ENCODE results near the gene KASH5.

Gene KASH5

GRCh38 chr19:49420227-49420626 lies 32.2 kb downstream of the KASH5 start:
- Mint-ChIP-seq H3K9me3 (no peaks in the 10 kb centered on the region), H3K27ac (no peak overlapping the region), H3K27me3 (peaks cover 87% of the 10 kb centered on the region), H3K4me3 (no peak overlapping the region), H3K4me1 (peaks cover 51% of the 10 kb centered on the region), H3K36me3 (no peaks in the 10 kb centered on the region)
- ATAC-seq, result no peak

GRCh38 chr19:49421039-49421877 lies 33.2 kb downstream of the KASH5 start:
- peaks cover 98% of the 10 kb centered on the region for H3K27me3 Mint-ChIP-seq
- peak overlapping the region; percentile 16 for H3K4me3 Mint-ChIP-seq
- H3K36me3 Mint-ChIP-seq, result no peaks in the 10 kb centered on the region
- H3K27ac Mint-ChIP-seq, result no peak overlapping the region
- H3K9me3 Mint-ChIP-seq, result no peaks in the 10 kb centered on the region
- H3K4me1 Mint-ChIP-seq, result peaks cover 53% of the 10 kb centered on the region
- ATAC-seq, result no peak

- ATAC-seq, result no peak
- H3K36me3 Mint-ChIP-seq, result no peaks in the 10 kb centered on the region
- no peaks in the 10 kb centered on the region for H3K9me3 Mint-ChIP-seq
- peaks cover 59% of the 10 kb centered on the region for H3K4me1 Mint-ChIP-seq
- peak overlapping the region; percentile 16 for H3K4me3 Mint-ChIP-seq
- peaks cover 100% of the 10 kb centered on the region for H3K27me3 Mint-ChIP-seq
- no peak overlapping the region for H3K27ac Mint-ChIP-seq
These were observed 33.8 kb downstream of the KASH5 start for GRCh38 chr19:49421878-49422202.

- Mint-ChIP-seq H3K9me3 (no peaks in the 10 kb centered on the region), H3K36me3 (no peaks in the 10 kb centered on the region), H3K4me3 (peak overlapping the region; percentile 72), H3K27me3 (peaks cover 100% of the 10 kb centered on the region), H3K4me1 (peaks cover 62% of the 10 kb centered on the region), H3K27ac (no peak overlapping the region)
- ATAC-seq, result peak; percentile 22
These were observed 34.5 kb downstream of the KASH5 start for GRCh38 chr19:49422407-49423070.

- ATAC-seq, result peak; percentile 4
- Mint-ChIP-seq H3K4me1 (peaks cover 62% of the 10 kb centered on the region), H3K27ac (no peak within 1 kb of the TSS), H3K27me3 (peaks cover 100% of the 10 kb centered on the region), H3K36me3 (no peaks in the 10 kb centered on the region), H3K4me3 (peak within 1 kb of the TSS; percentile 72), H3K9me3 (no peaks in the 10 kb centered on the region)
These were observed 35.3 kb downstream of the KASH5 start, which contains the start of gene PTH2 for GRCh38 chr19:49423071-49423984. Gene PTH2, minus strand, starts transcription at chr19:49423441. Its CDS starts 102 bp downstream, at chr19:49423339.

- no peak for ATAC-seq
- Mint-ChIP-seq H3K9me3 (no peaks in the 10 kb centered on the region), H3K4me3 (no peak overlapping the region), H3K36me3 (no peaks in the 10 kb centered on the region), H3K27me3 (peaks cover 100% of the 10 kb centered on the region), H3K4me1 (peaks cover 66% of the 10 kb centered on the region), H3K27ac (no peak overlapping the region)
These were observed 35.9 kb downstream of the KASH5 start for GRCh38 chr19:49423985-49424303.

- Mint-ChIP-seq H3K27ac (peak within 1 kb of the TSS; percentile 53), H3K27me3 (peaks cover 100% of the 10 kb centered on the region), H3K4me1 (peaks cover 73% of the 10 kb centered on the region), H3K36me3 (no peaks in the 10 kb centered on the region), H3K9me3 (no peaks in the 10 kb centered on the region), H3K4me3 (no peak within 1 kb of the TSS)
- ATAC-seq, result no peak
These were observed 37.1 kb downstream of the KASH5 start, which contains the start of gene GFY for GRCh38 chr19:49425178-49425577. Gene GFY, plus strand, starts transcription at chr19:49425388. Its CDS starts 1,043 bp downstream, at chr19:49426431.

GRCh38 chr19:49425922-49426592 lies 38.0 kb downstream of the KASH5 start:
- no peak overlapping the region for H3K4me3 Mint-ChIP-seq
- H3K4me1 Mint-ChIP-seq, result peaks cover 79% of the 10 kb centered on the region
- no peak for ATAC-seq

GRCh38 chr19:49427339-49427738 lies 39.3 kb downstream of the KASH5 start:
- Mint-ChIP-seq H3K36me3 (no peaks in the 10 kb centered on the region), H3K27me3 (peaks cover 100% of the 10 kb centered on the region), H3K4me1 (peaks cover 73% of the 10 kb centered on the region), H3K4me3 (peak overlapping the region; percentile 14), H3K9me3 (no peaks in the 10 kb centered on the region), H3K27ac (peak overlapping the region; percentile 53)
- no peak for ATAC-seq

More at GRCh38 chr19:49425922-49426592, 38.0 kb downstream of the KASH5 start:
- H3K36me3 Mint-ChIP-seq, result no peaks in the 10 kb centered on the region
- H3K27me3 Mint-ChIP-seq, result peaks cover 100% of the 10 kb centered on the region
- H3K9me3 Mint-ChIP-seq, result no peaks in the 10 kb centered on the region
- peak overlapping the region; percentile 53 for H3K27ac Mint-ChIP-seq

- H3K4me3 Mint-ChIP-seq, result peak overlapping the region; percentile 42
- H3K36me3 Mint-ChIP-seq, result no peaks in the 10 kb centered on the region
- peaks cover 73% of the 10 kb centered on the region for H3K4me1 Mint-ChIP-seq
These were observed 40.0 kb downstream of the KASH5 start for GRCh38 chr19:49427855-49428546.

GRCh38 chr19:49428547-49429451 lies 40.8 kb downstream of the KASH5 start:
- H3K4me1 Mint-ChIP-seq, result peaks cover 71% of the 10 kb centered on the region
- H3K27ac Mint-ChIP-seq, result no peak overlapping the region
- H3K9me3 Mint-ChIP-seq, result no peaks in the 10 kb centered on the region
- peaks cover 100% of the 10 kb centered on the region for H3K27me3 Mint-ChIP-seq
- H3K36me3 Mint-ChIP-seq, result no peaks in the 10 kb centered on the region
- peak overlapping the region; percentile 42 for H3K4me3 Mint-ChIP-seq
- no peak for ATAC-seq

More at GRCh38 chr19:49427855-49428546, 40.0 kb downstream of the KASH5 start:
- ATAC-seq, result peak; percentile 59
- peak overlapping the region; percentile 53 for H3K27ac Mint-ChIP-seq
- H3K27me3 Mint-ChIP-seq, result peaks cover 100% of the 10 kb centered on the region
- no peaks in the 10 kb centered on the region for H3K9me3 Mint-ChIP-seq

GRCh38 chr19:49430172-49430677 lies 42.2 kb downstream of the KASH5 start:
- Mint-ChIP-seq H3K36me3 (no peaks in the 10 kb centered on the region), H3K9me3 (no peaks in the 10 kb centered on the region), H3K4me1 (peaks cover 68% of the 10 kb centered on the region), H3K4me3 (no peak overlapping the region), H3K27me3 (peaks cover 99% of the 10 kb centered on the region), H3K27ac (no peak overlapping the region)
- no peak for ATAC-seq

- no peak overlapping the region for H3K4me3 Mint-ChIP-seq
- no peaks in the 10 kb centered on the region for H3K9me3 Mint-ChIP-seq
- ATAC-seq, result no peak
- peaks cover 99% of the 10 kb centered on the region for H3K27me3 Mint-ChIP-seq
- H3K27ac Mint-ChIP-seq, result no peak overlapping the region
- peaks cover 63% of the 10 kb centered on the region for H3K4me1 Mint-ChIP-seq
- H3K36me3 Mint-ChIP-seq, result no peaks in the 10 kb centered on the region
These were observed 42.8 kb downstream of the KASH5 start for GRCh38 chr19:49430678-49431329.
